NCI-H2196 (cell line): Measurements from ENCODE around the gene CEP128.

Source experiments
- DNase-seq: peaks from one replicate; lab custom pipeline; 2025; ENCODE audit not compliant: unreplicated experiment; lab: John Stamatoyannopoulos, UW

Gene CEP128

GRCh38 chr14:80695869-80696268, 245.7 kb downstream of the CEP128 start:
- no peak for DNase-seq

- DNase-seq: no peak
Observed at GRCh38 chr14:80692903-80693302, 248.6 kb downstream of the CEP128 start.

GRCh38 chr14:80681651-80682050, 259.9 kb downstream of the CEP128 start:
- no peak for DNase-seq

GRCh38 chr14:80679273-80679672, 262.3 kb downstream of the CEP128 start:
- DNase-seq: no peak

- no peak for DNase-seq
Observed at GRCh38 chr14:80678436-80678835, 263.1 kb downstream of the CEP128 start.

- DNase-seq: no peak
Observed at GRCh38 chr14:80669426-80669825, 272.1 kb downstream of the CEP128 start.

GRCh38 chr14:80664576-80664975, 277.0 kb downstream of the CEP128 start:
- no peak for DNase-seq

- DNase-seq: no peak
Observed at GRCh38 chr14:80663541-80663940, 278.0 kb downstream of the CEP128 start.

- DNase-seq: no peak
Observed at GRCh38 chr14:80659783-80660182, 281.8 kb downstream of the CEP128 start.

- DNase-seq: no peak
Observed at GRCh38 chr14:80658733-80659132, 282.8 kb downstream of the CEP128 start.

- no peak for DNase-seq
Observed at GRCh38 chr14:80658155-80658554, 283.4 kb downstream of the CEP128 start.

GRCh38 chr14:80653956-80654355, 287.6 kb downstream of the CEP128 start:
- DNase-seq: no peak

GRCh38 chr14:80645667-80646413, 295.7 kb downstream of the CEP128 start:
- no peak for DNase-seq

- no peak for DNase-seq
Observed at GRCh38 chr14:80644826-80645225, 296.7 kb downstream of the CEP128 start.

GRCh38 chr14:80638620-80639515, 302.7 kb downstream of the CEP128 start:
- no peak for DNase-seq

GRCh38 chr14:80637756-80638619, 303.6 kb downstream of the CEP128 start:
- DNase-seq: no peak

- no peak for DNase-seq
Observed at GRCh38 chr14:80636071-80636470, 305.5 kb downstream of the CEP128 start.

GRCh38 chr14:80634106-80634758, 307.3 kb downstream of the CEP128 start:
- DNase-seq: no peak

- no peak for DNase-seq
Observed at GRCh38 chr14:80629606-80630005, 311.9 kb downstream of the CEP128 start.

- DNase-seq: no peak
Observed at GRCh38 chr14:80628547-80628946, 313.0 kb downstream of the CEP128 start.

- DNase-seq: no peak
Observed at GRCh38 chr14:80627745-80628144, 313.8 kb downstream of the CEP128 start.
